ENCODE results near the gene RPL3.

GRCh38 chr22:39361496-39361895 lies 42.1 kb upstream of the RPL3 start:
- TF ChIP-seq CTCF (IDR thresholded peaks at IDR 0.05): no peak
- TF ChIP-seq POLR2A (IDR thresholded peaks at IDR 0.05): no peak

Measured in transverse colon (tissue), 3 donors.